ENCODE data around the gene CYB5A.

- TF ChIP-seq CTCF (conservative IDR thresholded peaks at IDR 0.05): no peak
- TF ChIP-seq ZFX (IDR thresholded peaks at IDR 0.05): no peak
Measured at GRCh38 chr18:74251297-74252038, 40.3 kb downstream of the CYB5A start.
